Pancreas (tissue), 10 donors: ENCODE measurements around the gene THPO. TPM values are rescaled to one million over a fixed set of nuclear protein-coding genes. Genes with fewer than 3 reads are reported as not detected.

Source experiments
- ATAC-seq, 4 donors: fragments of 200-7000 bp; cut with Tn5 transposase; one replicate each; pipeline versions ENCODE4 v1.8.0 to v1.9.1; 2020; ENCODE audit warnings: mild to moderate bottlenecking in 4 of 4, moderate library complexity in 4 of 4
- DNase-seq, 6 donors: peaks; one replicate each; pipeline ENCODE4 v3.0.0-alpha.2; 2020
- FAIRE-seq: peaks from 2 replicates; lab custom pipeline; 2012; peaks lifted over from hg19 to GRCh38; lab: Jason Lieb, UNC
- H3K27ac ChIP-seq, 4 donors: fragments of 200-600 bp; sonication (generic); 1 replicate in 3 of 4; 2 replicates in 1 of 4; pipeline versions ENCODE4 v1.5.0 to v1.8.0; 2020
- H3K27me3 ChIP-seq, 4 donors: fragments of 200-600 bp; one replicate each; pipeline ENCODE4 v1.8.0; 2021
- H3K36me3 ChIP-seq, 3 donors: fragments of 200-600 bp; sonication (generic) in 1 of 3; one replicate each; pipeline versions ENCODE4 v1.5.0 to v1.8.0; 2020 to 2021
- H3K4me1 ChIP-seq, 3 donors: fragments of 200-600 bp; one replicate each; pipeline ENCODE4 v1.8.0; 2021
- H3K4me3 ChIP-seq, 4 donors: fragments of 200-600 bp; sonication (generic) in 2 of 4; one replicate each; pipeline versions ENCODE4 v1.5.0 to v1.8.0; 2020 to 2021
- H3K9me3 ChIP-seq, 4 donors: fragments of 200-600 bp; one replicate each; pipeline ENCODE4 v1.8.0; 2021
- CTCF ChIP-seq, 4 donors: fragments of 200-600 bp; sonication (generic) in 3 of 4; IDR thresholded peaks; one replicate each; pipeline versions ENCODE4 v1.5.0 to v1.8.0; 2021; ENCODE audit warnings: antibody characterized with exemption in 4 of 4
- WGBS, 2 donors: extraction: QIAGEN DNeasy Blood & Tissue Kit; methylation state at CpG; one replicate each; pipeline ENCODE4 v1.1.7; 2013; 5-methylcytosine and 5-hydroxymethylcytosine counted together
- intact Hi-C, 3 donors: fragments of 100-400 bp; cut with DNase I; formaldehyde crosslinking; loops; one replicate each; pipeline versions ENCODE4 v1.11.1 to v1.14.2; 2022
- polyA plus RNA-seq, 2 donors: library from polyadenylated mRNA; stranded (reverse); fragments of 200-250 nt; gene quantifications; one replicate each; pipeline ENCODE4 v1.2.3, GENCODE V29; 2013
- total RNA-seq, 6 donors: library from RNA; stranded (reverse); fragmentation: NEBNext Ultra II Directional in 4 of 6; extraction: Animal tissue kit (Norgen Biotek cat#: 25700) in 4 of 6; gene quantifications; one replicate each; pipeline versions ENCODE4 v1.2.1 to v1.2.4, GENCODE V29; 2021 to 2023
- donor health status: healthy with polysubstance abuse.
- donor health status: DM: no; HTN: no; CAD: no; lungs with moderate emphysema.
- donor health status: DM: no; HTN: no; CAD: no.
- donor health status: control.
- donor health status: control.
- donor health status: Bipolar disorder and iron deficiency.
- donor health status: DM: yes; HTN: yes; CAD: no.
- donor health status: DM: no; HTN: no; CAD: no.
- donor health status: DM: no; HTN: no; CAD: no.
- donor health status: DM: yes; HTN: yes; CAD: no.

THPO gene
- total and polyA plus RNA-seq, 8 donors = 0.28 to 1.3 (median 0.54) TPM; not detected in 1

GRCh38 chr3:184409331-184409926, 31.4 kb upstream of the THPO start:
- intact Hi-C loops = no loop called here
- WGBS, 2 donors = 85 to 86% methylated on average over 8 of the region's 8 CpGs
- no peak for DNase-seq
- Histone ChIP-seq H3K27me3 (no peaks in the 10 kb centered on the region), H3K27ac (no peak overlapping the region), H3K4me3 (no peak overlapping the region), H3K36me3 (no peaks in the 10 kb centered on the region), H3K4me1 (no peaks in the 10 kb centered on the region), H3K9me3 (no peaks in the 10 kb centered on the region)
- no peak for ATAC-seq
- no peak for FAIRE-seq
- TF ChIP-seq CTCF (IDR thresholded peaks at IDR 0.05) = no peak

GRCh38 chr3:184405075-184406030, 27.3 kb upstream of the THPO start:
- FAIRE-seq (no peak), DNase-seq (no peak), ATAC-seq (no peak)
- intact Hi-C loops = no loop called here
- Histone ChIP-seq H3K4me3 (no peak overlapping the region), H3K36me3 (no peaks in the 10 kb centered on the region), H3K9me3 (no peaks in the 10 kb centered on the region), H3K27ac (no peak overlapping the region), H3K4me1 (no peaks in the 10 kb centered on the region), H3K27me3 (no peaks in the 10 kb centered on the region)
- TF ChIP-seq CTCF (IDR thresholded peaks at IDR 0.05) = no peak
- whole genome bisulfite sequencing, 2 donors = 74 to 78% methylated on average over 20 of the region's 20 CpGs

- no peak for FAIRE-seq
- Histone ChIP-seq H3K27ac (no peak overlapping the region), H3K9me3 (no peaks in the 10 kb centered on the region), H3K36me3 (no peaks in the 10 kb centered on the region), H3K4me3 (no peak overlapping the region), H3K4me1 (peaks cover 0 to 7% (median 0%) of the 10 kb centered on the region in 3 donors), H3K27me3 (no peaks in the 10 kb centered on the region)
- DNase-seq = no peak
- TF ChIP-seq CTCF (IDR thresholded peaks at IDR 0.05) = no peak
- ATAC-seq = peak in 2 of 4 donors; percentile 31 to 58
- WGBS, 2 donors = 27 to 36% methylated on average over 9 of the region's 9 CpGs
- intact Hi-C loops = no loop called here
Measured at GRCh38 chr3:184399410-184399809, 21.4 kb upstream of the THPO start.

GRCh38 chr3:184395320-184395660, 17.3 kb upstream of the THPO start:
- 43 to 57% methylated on average over 5 of the region's 5 CpGs for WGBS, 2 donors

More at GRCh38 chr3:184395320-184395660, 17.3 kb upstream of the THPO start:
- DNase-seq (peak; percentile 74 to 91 (median 82)), ATAC-seq (peak; percentile 88 to 98 (median 96)), FAIRE-seq (no peak)
- no peaks in the 10 kb centered on the region for H3K27me3 ChIP-seq
- no peaks in the 10 kb centered on the region for H3K36me3 ChIP-seq
- H3K9me3 ChIP-seq = no peaks in the 10 kb centered on the region
- intact Hi-C loops = no loop called here
- peaks cover 0 to 7% (median 0%) of the 10 kb centered on the region in 3 donors for H3K4me1 ChIP-seq
- peak overlapping the region in 2 of 4 donors; percentile 16 to 31 for H3K27ac ChIP-seq
- TF ChIP-seq CTCF (IDR thresholded peaks at IDR 0.05) = no peak
- H3K4me3 ChIP-seq = no peak overlapping the region
